GM12878 (cell line): Measurements from ENCODE around the gene TMEM179B. TPM values are rescaled to one million over a fixed set of nuclear protein-coding genes. Genes with fewer than 3 reads are reported as not detected.

ENCODE experiments used
- ATAC-seq: fragments of 200-7000 bp; cut with Tn5 transposase; 3 replicates; pipeline ENCODE4 v1.9.1; 2020; ENCODE audit warnings: mild to moderate bottlenecking, moderate library complexity
- BruUV-seq: library from RNA; stranded (reverse); fragments of 400-500 nt; replicated peaks from 2 replicates; lab custom pipeline; 2021; lab: Mats Ljungman, UMichigan
- CTCF ChIA-PET: fragments of 300-600 bp; sonication (Branson Sonifier 250); formaldehyde crosslinking; extraction: SDS; loops from one replicate; lab custom pipeline; 2021; ENCODE audit warnings: inconsistent platforms; lab: Yijun Ruan, JAX
- POLR2A ChIA-PET: fragments of 350-600 bp; formaldehyde crosslinking; extraction: SDS; loops from one replicate; lab custom pipeline; 2021; ENCODE audit warnings: inconsistent platforms; lab: Charles Lee
- RAD21 ChIA-PET: fragments of 300-600 bp; sonication (Branson Sonifier 250); formaldehyde crosslinking; loops from one replicate; lab custom pipeline; 2023; ENCODE audit warnings: antibody characterized with exemption; ENCODE audit not compliant: unreplicated experiment; lab: Charles Lee
- SMC1A ChIA-PET: fragments of 300-600 bp; sonication (Branson Sonifier 250); formaldehyde crosslinking; loops from one replicate; lab custom pipeline; 2023; ENCODE audit not compliant: unreplicated experiment, uncharacterized antibody; lab: Charles Lee
- DNase-seq: peaks from one replicate; pipeline ENCODE4 v3.0.0-alpha.2; 2011; ENCODE audit warnings: low read depth, low spot score
- FAIRE-seq: peaks from 3 replicates; lab custom pipeline; 2011; peaks lifted over from hg19 to GRCh38; lab: Jason Lieb, UNC
- H2AFZ ChIP-seq: 2 replicates; pipeline ENCODE4 v1.6.0; 2011; ENCODE audit warnings: low read depth, low read length, control low read depth; ENCODE audit not compliant: control insufficient read depth
- H3K27ac ChIP-seq: 2 replicates; pipeline ENCODE4 v1.5.1; 2011; ENCODE audit warnings: control low read depth; ENCODE audit not compliant: control insufficient read depth, insufficient read depth
- H3K27me3 ChIP-seq, 2 experiments: replicated peaks in 1 of 2; 2 replicates each; pipeline versions ENCODE4 v1.6.0 to v1.6.1; 2011; ENCODE audit warnings: low read length in 1 of 2; ENCODE audit not compliant: control insufficient read depth in 2 of 2, insufficient read depth in 2 of 2
- H3K36me3 ChIP-seq, 2 experiments: 2 replicates each; pipeline ENCODE4 v1.5.1; 2011; ENCODE audit warnings: low read length in 1 of 2; ENCODE audit not compliant: control insufficient read depth in 2 of 2, insufficient read depth in 2 of 2
- H3K4me1 ChIP-seq: 2 replicates; pipeline ENCODE4 v1.6.1; 2011; ENCODE audit warnings: mild to moderate bottlenecking, low read length, moderate library complexity, mixed read lengths; ENCODE audit not compliant: control insufficient read depth, insufficient read depth
- H3K4me2 ChIP-seq: 2 replicates; pipeline ENCODE4 v1.6.0; 2011; ENCODE audit warnings: control low read depth; ENCODE audit not compliant: control insufficient read depth, insufficient read depth
- H3K4me3 ChIP-seq: fragments of 200-600 bp; sonication (generic); 2 replicates; pipeline ENCODE4 v1.5.1; 2016
- H3K79me2 ChIP-seq: 2 replicates; pipeline ENCODE4 v1.6.0; 2011; ENCODE audit warnings: low read length; ENCODE audit not compliant: control insufficient read depth, insufficient read depth
- H3K9ac ChIP-seq: 2 replicates; pipeline ENCODE4 v1.8.0; 2011; ENCODE audit warnings: low read length, control low read depth, mixed read lengths; ENCODE audit not compliant: control insufficient read depth, insufficient read depth
- H3K9me3 ChIP-seq: replicated peaks from 3 replicates; pipeline ENCODE4 v1.5.1; 2011; ENCODE audit warnings: mild to moderate bottlenecking, low read length; ENCODE audit not compliant: control insufficient read depth, insufficient read depth
- H4K20me1 ChIP-seq: 2 replicates; pipeline ENCODE4 v1.6.0; 2011; ENCODE audit not compliant: control insufficient read depth, insufficient read depth
- BCL3 ChIP-seq: IDR thresholded peaks from 2 replicates; pipeline ENCODE4 v1.6.1; 2011; ENCODE audit warnings: borderline replicate concordance, low read depth, mild to moderate bottlenecking, moderate library complexity, low read length; ENCODE audit not compliant: insufficient read depth, poor library complexity, severe bottlenecking
- E2F4 ChIP-seq: IDR thresholded peaks from 2 replicates; pipeline ENCODE4 v1.6.1; 2012; ENCODE audit warnings: low read depth, low read length, improper control_type of control experiment
- GATAD2B ChIP-seq: fragments of 450-650 bp; conservative IDR thresholded peaks from 2 replicates; pipeline ENCODE4 v1.6.1; 2017; ENCODE audit warnings: low read depth, mild to moderate bottlenecking, moderate library complexity
- HDAC6 ChIP-seq: fragments of 200-600 bp; sonication (generic); IDR thresholded peaks from one replicate; pipeline ENCODE4 v1.8.0; 2017; ENCODE audit warnings: antibody characterized with exemption; ENCODE audit not compliant: unreplicated experiment
- WGBS: methylation state at CpG from one replicate; pipeline ENCODE4 v1.1.6; 2016; ENCODE audit warnings: low lambda C conversion rate; ENCODE audit not compliant: insufficient replicate concordance, insufficient coverage; ENCODE audit errors: missing lambda C conversion rate; 5-methylcytosine and 5-hydroxymethylcytosine counted together
- in situ Hi-C: fragments of 300-500 bp; cut with MboI; formaldehyde crosslinking; loops from 9 replicates; pipeline ENCODE4 v1.14.3; 2018; ENCODE audit warnings: mixed read lengths
- intact Hi-C: fragments of 100-400 bp; cut with micrococcal nuclease; formaldehyde crosslinking; loops from one replicate; pipeline ENCODE4 v1.14.2; 2022; ENCODE audit not compliant: unreplicated experiment
- polyA plus RNA-seq, 11 experiments: library from polyadenylated mRNA; depleted of rRNA in 4 of 11; unstranded in 6 of 11; stranded (reverse) in 5 of 11; fragments of >200 nt; fragmentation: Nextera tagmentation in 4 of 11; fragmentation: Illumina TruSeq in 1 of 11; extraction: Ambion mirVana in 4 of 11; extraction: Trizol in 1 of 11; gene quantifications; 1 replicate in 1 of 11; 2 replicates in 10 of 11; pipeline versions ENCODE4 v1.2.1 to v1.2.3, GENCODE V29; 2011 to 2016; ENCODE audit warnings: inconsistent platforms in 2 of 11, missing spikeins in 2 of 11, low read depth in 1 of 11
- total RNA-seq, 4 experiments: library from RNA; depleted of rRNA in 3 of 4; stranded (reverse); fragments of >200 nt in 3 of 4; fragmentation: Illumina TruSeq in 1 of 4; extraction: Trizol in 1 of 4; gene quantifications; 2 replicates each; pipeline versions ENCODE4 v1.2.1 to v1.2.3, GENCODE V29; 2013 to 2021

Gene TMEM179B
- total and polyA plus RNA-seq, 10 of the 15 experiments (the other 5 are each of a cell fraction or from before 2014, with no cell fraction given): 21.7 to 82.4 (median 42.0) TPM

GRCh38 chr11:62775646-62776045 lies 11.6 kb upstream of the TMEM179B start:
- DNase-seq (no peak), FAIRE-seq (no peak)
- Histone ChIP-seq H3K27ac (no peak overlapping the region), H3K79me2 (peaks cover 12% of the 10 kb centered on the region)
- RAD21 ChIA-PET: interaction anchor here (0.6 to 0.9 kb wide), 2 partner anchors 11 to 110 kb away, joined by 3 to 4 read pairs; partner anchors contain the start of genes C11orf98, CSKMT and TMEM179B
- 92% methylated on average over 17 of the region's 17 CpGs for WGBS
- BruUV-seq: no TSS peak
- TF ChIP-seq E2F4 (no peak), HDAC6 (no peak), BCL3 (peak; percentile 18), GATAD2B (no peak)
- TF ChIP-seq, all 136 proteins: peak for 1
- in situ Hi-C loops (no loop called here), intact Hi-C loops (no loop called here)
- H4K20me1 ChIP-seq: no peaks in the 10 kb centered on the region
- no peaks in the 10 kb centered on the region for H3K27me3 ChIP-seq
- H3K36me3 ChIP-seq: peaks cover 4 to 13% of the 10 kb centered on the region in 2 experiments; a peak in 2 of 4 replicates
- no peak overlapping the region for H3K4me3 ChIP-seq
- no peak overlapping the region for H3K4me2 ChIP-seq
- ChIA-PET SMC1A (interaction anchor here (1.2 to 1.8 kb wide), 3 partner anchors 9 to 106 kb away, joined by 3 to 6 read pairs (median 3); no protein-coding TSS in a partner anchor), CTCF (interaction anchor here (1.3 to 9.6 kb wide), 3 partner anchors 11 to 101 kb away, joined by 3 to 85 read pairs (median 5); partner anchors contain the start of gene TMEM179B), POLR2A (interaction anchor here (1.0 to 1.6 kb wide), 3 partner anchors 11 to 22 kb away, joined by 3 to 7 read pairs (median 3); partner anchors contain the start of gene ZBTB3)
- H3K4me1 ChIP-seq: peaks cover 8% of the 10 kb centered on the region
- no peak overlapping the region for H3K9ac ChIP-seq
- no peaks in the 10 kb centered on the region for H3K9me3 ChIP-seq
- no peak overlapping the region for H2AFZ ChIP-seq
- ATAC-seq: no peak
